Activated CD8-positive, alpha-beta memory T cell treated with anti-CD3 and anti-CD28 coated beads, Interleukin-2, amount 50 U/mL, for 24 hours (primary cell): ENCODE results near the gene FAM149B1.

Source experiments
- DNase-seq: peaks from one replicate; pipeline ENCODE4 v3.0.0-alpha.2; 2020; ENCODE audit errors: extremely low read depth

Gene FAM149B1

DNA sequence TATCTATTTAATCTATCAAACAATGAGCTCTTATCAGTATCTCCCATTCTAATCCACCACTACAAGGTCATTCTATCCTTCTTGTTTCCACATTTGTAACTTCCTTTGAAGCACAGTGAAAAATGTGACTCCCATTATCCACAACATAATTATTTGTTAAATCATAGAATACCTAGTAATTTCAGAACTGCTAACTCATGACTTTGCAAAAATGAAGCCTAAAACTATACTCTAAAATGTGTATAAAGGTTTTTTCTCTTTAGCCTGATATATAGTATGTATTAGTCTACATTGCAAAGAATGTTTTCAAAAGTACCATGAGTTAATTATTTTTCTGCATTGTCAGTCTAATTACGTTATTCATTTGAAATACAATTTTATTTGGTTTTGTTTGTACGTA is 96.5 kb downstream of the FAM149B1 start:
- no peak for DNase-seq

DNA sequence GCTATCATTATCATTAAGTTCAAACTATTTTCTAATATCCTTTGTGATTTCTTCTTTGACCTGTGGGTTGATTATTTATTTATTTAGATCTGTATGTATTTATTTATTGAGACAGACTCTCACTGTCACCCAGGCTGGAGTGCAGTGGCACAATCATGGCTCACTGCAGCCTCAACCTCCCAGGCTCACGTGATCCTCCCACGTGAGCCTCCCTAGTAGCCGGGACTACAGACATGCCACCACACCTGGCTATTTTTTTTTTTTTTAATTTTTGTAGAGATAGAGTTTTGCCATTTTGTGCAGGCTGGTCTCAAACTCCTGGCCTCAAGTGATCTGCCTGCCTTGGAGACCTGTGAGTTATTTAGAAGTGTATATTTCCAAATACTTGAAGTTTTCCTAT is 113.2 kb downstream of the FAM149B1 start:
- DNase-seq: no peak

DNA sequence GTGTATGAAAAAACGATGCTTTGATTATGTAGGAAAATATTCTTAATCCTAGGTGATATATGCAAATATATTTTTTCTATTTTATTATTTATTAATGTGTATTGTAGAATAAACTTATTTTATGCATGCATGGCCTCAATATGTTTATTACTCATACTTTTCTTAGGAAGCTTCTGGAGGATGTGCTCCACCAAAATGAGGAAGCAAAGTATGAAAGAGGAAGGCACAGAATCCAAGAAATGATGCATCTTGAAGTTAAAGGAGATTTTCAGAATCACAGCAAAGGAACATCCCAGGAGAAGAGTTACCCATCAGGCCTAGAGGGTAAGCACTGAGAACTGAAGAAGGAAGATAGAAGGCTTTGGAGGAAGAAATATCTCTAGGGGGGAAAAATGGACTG is 119.5 kb downstream of the FAM149B1 start:
- DNase-seq: no peak

DNA sequence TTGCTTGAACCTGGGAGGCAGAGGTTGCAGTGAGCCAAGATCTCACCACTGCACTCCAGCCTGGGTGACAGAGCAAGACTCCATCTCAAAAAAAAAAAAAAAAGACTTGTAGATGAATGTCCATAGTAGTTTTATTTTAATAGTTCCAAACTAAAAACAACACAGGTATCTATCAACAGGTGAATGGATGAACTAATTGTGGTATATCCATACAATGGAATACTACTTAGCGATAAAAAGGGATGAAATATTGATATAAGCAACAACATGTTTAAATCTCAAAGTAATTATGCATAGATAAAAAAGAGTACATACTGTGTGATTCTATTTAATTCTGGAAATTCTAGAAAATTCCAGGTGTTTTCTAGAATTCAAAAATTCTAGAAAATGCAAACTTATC is 122.0 kb downstream of the FAM149B1 start:
- DNase-seq: no peak

DNA sequence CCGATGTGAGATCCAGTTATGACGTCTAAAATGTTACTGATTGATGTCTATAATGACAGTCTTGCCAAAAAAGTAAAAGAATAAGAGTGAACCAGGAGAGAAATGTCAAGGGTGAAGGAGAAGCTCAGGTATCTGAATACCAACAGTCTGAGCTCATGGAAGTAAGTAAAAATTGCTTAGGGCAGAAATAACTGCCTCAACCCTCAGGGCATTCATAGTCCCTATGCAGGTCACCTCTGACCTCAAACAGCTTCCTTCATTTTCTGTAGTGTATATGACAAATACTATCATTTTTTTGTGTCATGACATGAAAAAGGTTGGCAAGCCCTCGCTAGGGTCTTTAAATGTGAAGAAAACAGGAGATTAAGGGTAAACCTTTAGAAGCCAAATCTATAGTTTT is 125.5 kb downstream of the FAM149B1 start:
- no peak for DNase-seq
